ENCODE data around the gene MN1. TPM values are rescaled to one million over a fixed set of nuclear protein-coding genes. Genes with fewer than 3 reads are reported as not detected.

MN1 gene
- total and polyA plus RNA-seq, 2 of the 4 experiments (the other 2 are of a cell fraction): 0.36 to 1.3 TPM

GRCh38 chr22:27730641-27731433 is 70.7 kb downstream of the MN1 start:
- DNase-seq: no peak
- ChIA-PET CTCF (interaction anchor here (0.6 kb wide), 1 partner anchor 1504 kb away, joined by 3 read pairs; no protein-coding TSS in a partner anchor), POLR2A (ENCODE audit: unreplicated experiment) (no interaction called here)
- H2BK120ac ChIP-seq (ENCODE audit: low read depth, low read length): no peak overlapping the region
- no peak overlapping the region for H3K18ac ChIP-seq (ENCODE audit: low read depth, low read length)
- H3K9ac ChIP-seq (ENCODE audit: low read depth, low read length): no peak overlapping the region
- peaks cover 2% of the 10 kb centered on the region; the same call in 1 of the 2 replicates for H3K4me1 ChIP-seq (ENCODE audit: control insufficient read depth, insufficient read depth, low read length)
- H3K14ac ChIP-seq (replicated peaks; ENCODE audit: low read depth, low read length): no peak overlapping the region
- no TSS peak for BruUV-seq (replicated peaks)
- no peak for ATAC-seq (ENCODE audit: low read depth)
- peaks cover 15% of the 10 kb centered on the region; the same call in 1 of the 2 replicates for H3K9me1 ChIP-seq (ENCODE audit: insufficient read depth, low read length)
- 66% methylated on average over 3 of the region's 9 CpGs; no CpG with 5 or more reads in 1 of the 2 experiments for WGBS, 2 experiments (ENCODE audit: extremely low coverage in 2 of 2, insufficient read length in 1 of 2)
- H4K8ac ChIP-seq (ENCODE audit: low read depth in 2 of 2, low read length in 2 of 2): no peak overlapping the region
- H4K20me1 ChIP-seq (ENCODE audit: insufficient read depth, low read length): no peaks in the 10 kb centered on the region
- H2AFZ ChIP-seq (replicated peaks; ENCODE audit: low read length, poor library complexity): no peak overlapping the region
- H3K27ac ChIP-seq (ENCODE audit: insufficient read depth, low read length): no peak overlapping the region
- dilution Hi-C loops (cut with HindIII; ENCODE audit: low sequenced_read_pairs, unreplicated experiment): no loop called here
- H2BK20ac ChIP-seq (ENCODE audit: low read depth, low read length): no peak overlapping the region
- H3K79me1 ChIP-seq (ENCODE audit: low read depth in 1 of 2, low read length in 2 of 2): no peaks in the 10 kb centered on the region
- no peaks in the 10 kb centered on the region for H3K36me3 ChIP-seq (ENCODE audit: control insufficient read depth, insufficient read depth, low read length)
- no peak overlapping the region for H4K91ac ChIP-seq (ENCODE audit: insufficient read depth, low read depth, low read length)
- no peaks in the 10 kb centered on the region for H3K9me3 ChIP-seq (ENCODE audit: control insufficient read depth, insufficient read depth, low read length)
- H3K27me3 ChIP-seq (ENCODE audit: control insufficient read depth, insufficient read depth, low read length): peaks cover 22% of the 10 kb centered on the region
- H2BK5ac ChIP-seq (ENCODE audit: low read depth, low read length, poor library complexity, severe bottlenecking): no peak overlapping the region
- in situ Hi-C loops (cut with MboI; ENCODE audit: low sequenced_read_pairs): no loop called here
- no peak overlapping the region for H2AK9ac ChIP-seq (replicated peaks; ENCODE audit: low read depth, low read length, poor library complexity)
- no peak overlapping the region for H4K5ac ChIP-seq (ENCODE audit: low read depth, low read length)
- H2BK15ac ChIP-seq (ENCODE audit: low read depth, low read length): no peak overlapping the region
- H3K4me3 ChIP-seq (ENCODE audit: insufficient read depth, low read depth, low read length): no peak overlapping the region
- H3K4ac ChIP-seq (ENCODE audit: low read depth, low read length): no peak overlapping the region
- no peak overlapping the region for H2AK5ac ChIP-seq (ENCODE audit: low read depth, low read length)
- intact Hi-C loops (cut with micrococcal nuclease): no loop called here
- no peak overlapping the region for H3K23ac ChIP-seq (ENCODE audit: low read depth, low read length)
- no peak overlapping the region for H3K56ac ChIP-seq (ENCODE audit: extremely low read depth, insufficient read depth, low read length)
- H3K4me2 ChIP-seq (ENCODE audit: low read depth, low read length): no peak overlapping the region
- TF ChIP-seq RAD21 (IDR thresholded peaks at IDR 0.05; ENCODE audit: low read length) (no peak), SMC3 (IDR thresholded peaks at IDR 0.05; ENCODE audit: low read depth, low read length) (no peak), RCOR1 (IDR thresholded peaks at IDR 0.05; ENCODE audit: insufficient replicate concordance, low read length) (no peak), BHLHE40 (IDR thresholded peaks at IDR 0.05; ENCODE audit: low read depth, low read length) (no peak), CTCF (conservative IDR thresholded peaks at IDR 0.05; ENCODE audit: low read depth, low read length) (no peak), ELK1 (IDR thresholded peaks at IDR 0.05; ENCODE audit: borderline replicate concordance, low read depth, low read length) (no peak), FOS (IDR thresholded peaks at IDR 0.05; ENCODE audit: low read depth, low read length) (no peak), RFX5 (IDR thresholded peaks at IDR 0.05; ENCODE audit: low read depth, low read length) (no peak), POLR2A (IDR thresholded peaks at IDR 0.05; ENCODE audit: low read depth, low read length) (no peak), CHD1 (IDR thresholded peaks at IDR 0.05; ENCODE audit: low read depth, low read length) (no peak), MAFK (IDR thresholded peaks at IDR 0.05; ENCODE audit: low read depth, low read length) (no peak), CEBPB (IDR thresholded peaks at IDR 0.05; ENCODE audit: low read depth, low read length) (no peak), MAZ (IDR thresholded peaks at IDR 0.05; ENCODE audit: borderline replicate concordance, low read depth, low read length) (no peak), MXI1 (IDR thresholded peaks at IDR 0.05; ENCODE audit: borderline replicate concordance, low read depth, low read length) (no peak), NFE2L2 (IDR thresholded peaks at IDR 0.05; ENCODE audit: low read depth, low read length) (no peak)
